Trophoblast cell (in vitro differentiated cells and primary cell): ENCODE measurements around the gene FAAP24.
"Not testable (repeated sequence)": the region's sequence is repeated elsewhere in the genome, so short reads cannot be mapped to it uniquely, and the experiment has no call there.

Source experiments
- DNase-seq, 2 donors: peaks; one replicate each; pipeline ENCODE4 v3.0.0-alpha.2; 2016
- H2AFZ ChIP-seq: 2 replicates; pipeline ENCODE4 v1.6.1; 2013; ENCODE audit warnings: low read length, moderate library complexity, mild to moderate bottlenecking; ENCODE audit not compliant: insufficient read depth, poor library complexity
- H2AK5ac ChIP-seq: 2 replicates; pipeline ENCODE4 v1.6.1; 2013; ENCODE audit warnings: mild to moderate bottlenecking, low read length
- H2BK120ac ChIP-seq: 2 replicates; pipeline ENCODE4 v1.6.1; 2013; ENCODE audit warnings: low read length, mild to moderate bottlenecking, moderate library complexity; ENCODE audit not compliant: insufficient read depth, poor library complexity
- H2BK12ac ChIP-seq: 2 replicates; pipeline ENCODE4 v1.6.1; 2013; ENCODE audit warnings: mild to moderate bottlenecking, low read length, moderate library complexity
- H2BK5ac ChIP-seq: 2 replicates; pipeline ENCODE4 v1.6.1; 2013; ENCODE audit warnings: low read length, low read depth, moderate library complexity, mild to moderate bottlenecking; ENCODE audit not compliant: poor library complexity
- H3K14ac ChIP-seq: 2 replicates; pipeline ENCODE4 v1.6.1; 2013; ENCODE audit warnings: mild to moderate bottlenecking, low read length
- H3K18ac ChIP-seq: 2 replicates; pipeline ENCODE4 v1.6.1; 2013; ENCODE audit warnings: mild to moderate bottlenecking, low read length
- H3K23ac ChIP-seq: 2 replicates; pipeline ENCODE4 v1.6.1; 2013; ENCODE audit warnings: low read length
- H3K27ac ChIP-seq: 2 replicates; pipeline ENCODE4 v1.5.1; 2013; ENCODE audit warnings: low read depth, mild to moderate bottlenecking, inconsistent platforms, low read length, moderate library complexity
- H3K27me3 ChIP-seq: 2 replicates; pipeline ENCODE4 v1.6.1; 2013; ENCODE audit warnings: inconsistent platforms, mild to moderate bottlenecking, low read length, moderate library complexity; ENCODE audit not compliant: insufficient read depth
- H3K36me3 ChIP-seq, 2 experiments: 1 replicate in 1 of 2; 2 replicates in 1 of 2; pipeline ENCODE4 v1.6.1; 2013; ENCODE audit warnings: low read length in 2 of 2, mild to moderate bottlenecking in 2 of 2, moderate library complexity in 1 of 2; ENCODE audit not compliant: insufficient read depth in 2 of 2, control insufficient read depth in 1 of 2
- H3K4ac ChIP-seq: 2 replicates; pipeline ENCODE4 v1.6.1; 2013; ENCODE audit warnings: low read depth, mild to moderate bottlenecking, low read length, moderate library complexity
- H3K4me1 ChIP-seq, 2 experiments: 1 replicate in 1 of 2; 2 replicates in 1 of 2; pipeline ENCODE4 v1.6.1; 2013; ENCODE audit warnings: low read length in 2 of 2, mild to moderate bottlenecking in 2 of 2, moderate library complexity in 1 of 2; ENCODE audit not compliant: insufficient read depth in 2 of 2, control insufficient read depth in 1 of 2
- H3K4me2 ChIP-seq: 2 replicates; pipeline ENCODE4 v1.6.1; 2013; ENCODE audit warnings: inconsistent platforms, mild to moderate bottlenecking, low read length, moderate library complexity
- H3K4me3 ChIP-seq: 2 replicates; pipeline ENCODE4 v1.5.1; 2013; ENCODE audit warnings: mild to moderate bottlenecking, low read depth, low read length, inconsistent platforms
- H3K79me1 ChIP-seq: one replicate; pipeline ENCODE4 v1.6.1; 2013; ENCODE audit warnings: low read length
- H3K79me2 ChIP-seq: 2 replicates; pipeline ENCODE4 v1.6.1; 2013; ENCODE audit warnings: low read length, mild to moderate bottlenecking; ENCODE audit not compliant: control insufficient read depth, insufficient read depth, poor library complexity
- H3K9ac ChIP-seq: 2 replicates; pipeline ENCODE4 v1.6.1; 2013; ENCODE audit warnings: mild to moderate bottlenecking, low read length
- H3K9me3 ChIP-seq: 2 replicates; pipeline ENCODE4 v1.6.1; 2013; ENCODE audit warnings: low read depth, mild to moderate bottlenecking, control low read depth, inconsistent platforms, low read length; ENCODE audit not compliant: insufficient read depth
- H4K12ac ChIP-seq: 2 replicates; pipeline ENCODE4 v1.6.1; 2013; ENCODE audit warnings: low read depth, mild to moderate bottlenecking, low read length, moderate library complexity
- H4K8ac ChIP-seq: 2 replicates; pipeline ENCODE4 v1.6.1; 2013; ENCODE audit warnings: low read depth, mild to moderate bottlenecking, low read length, moderate library complexity
- H4K91ac ChIP-seq: one replicate; pipeline ENCODE4 v1.6.1; 2013; ENCODE audit warnings: low read depth, mild to moderate bottlenecking, low read length, moderate library complexity
- WGBS: extraction: QIAGEN DNeasy Blood & Tissue Kit; methylation state at CpG from one replicate; pipeline ENCODE4 v1.1.7; 2013; ENCODE audit warnings: missing lambda C conversion rate; ENCODE audit not compliant: insufficient read length, insufficient coverage; ENCODE audit errors: extremely low coverage; 5-methylcytosine and 5-hydroxymethylcytosine counted together

Gene FAAP24

GRCh38 chr19:33025468-33026238 lies 53.6 kb downstream of the FAAP24 start:
- H2BK5ac ChIP-seq, H3K27me3 ChIP-seq, H3K9ac ChIP-seq, H3K23ac ChIP-seq, H3K27ac ChIP-seq, H3K4me2 ChIP-seq, H3K36me3 ChIP-seq, H3K4me1 ChIP-seq, H3K4me3 ChIP-seq, H3K79me2 ChIP-seq, H4K12ac ChIP-seq, H2BK12ac ChIP-seq, DNase-seq, H2BK120ac ChIP-seq, H3K4ac ChIP-seq, H3K79me1 ChIP-seq, H3K14ac ChIP-seq, H3K9me3 ChIP-seq, H4K91ac ChIP-seq, H4K8ac ChIP-seq, H2AK5ac ChIP-seq, H3K18ac ChIP-seq, H2AFZ ChIP-seq: not testable (repeated sequence)
- WGBS, result no CpG with 5 or more reads among the region's 12 CpGs

- not testable (repeated sequence) for H3K79me2 ChIP-seq, H3K14ac ChIP-seq, H2AK5ac ChIP-seq, H2BK12ac ChIP-seq, H2BK5ac ChIP-seq, H3K27ac ChIP-seq, H3K27me3 ChIP-seq, H4K91ac ChIP-seq, H2BK120ac ChIP-seq, H3K36me3 ChIP-seq, H3K9me3 ChIP-seq, DNase-seq, H3K4me2 ChIP-seq, H3K4ac ChIP-seq, H3K18ac ChIP-seq, H3K4me1 ChIP-seq, H4K8ac ChIP-seq, H2AFZ ChIP-seq, H3K79me1 ChIP-seq, H3K23ac ChIP-seq, H3K9ac ChIP-seq, H4K12ac ChIP-seq, H3K4me3 ChIP-seq
- no CpG with 5 or more reads among the region's 5 CpGs for WGBS
Observed at GRCh38 chr19:33026602-33027001, 54.6 kb downstream of the FAAP24 start.
